Measurements from ENCODE around the gene LONP2.
"Not testable (repeated sequence)": the region's sequence is repeated elsewhere in the genome, so short reads cannot be mapped to it uniquely, and the experiment has no call there.

DNA sequence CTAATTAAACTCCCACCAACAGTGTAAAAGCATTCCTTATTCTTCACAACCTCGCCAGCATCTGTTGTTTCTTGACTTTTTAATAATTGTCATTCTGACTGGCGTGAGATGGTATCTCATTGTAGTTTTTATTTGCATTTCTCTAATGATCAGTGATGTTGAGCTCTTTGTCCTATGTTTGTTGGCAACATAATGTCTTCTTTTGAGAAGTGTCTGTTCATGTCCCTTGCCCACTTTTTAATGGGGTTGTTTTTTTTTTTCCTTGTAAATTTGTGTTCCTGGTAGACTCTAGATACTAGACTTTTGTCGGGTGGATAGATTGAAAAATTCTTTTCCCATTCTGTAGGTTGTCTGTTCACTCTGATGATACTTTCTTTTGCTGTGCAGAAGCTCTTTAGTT is 69.8 kb downstream of the LONP2 start:
- TF ChIP-seq POLR2AphosphoS2 (IDR thresholded peaks at IDR 0.05; ENCODE audit: low read length); ELK1 (CRISPR knock-in tag; IDR thresholded peaks at IDR 0.05); NFIC (IDR thresholded peaks at IDR 0.05): not testable (repeated sequence)
